Measurements from ENCODE around the gene LIG1. TPM values are rescaled to one million over a fixed set of nuclear protein-coding genes. Genes with fewer than 3 reads are reported as not detected.

The LIG1 gene
- total RNA-seq, 1 donor from 2014 or later = 4.5 TPM

GRCh38 chr19:48123907-48124651, 46.1 kb downstream of the LIG1 start:
- peak; percentile 95 for FAIRE-seq

GRCh38 chr19:48122421-48122820, 47.7 kb downstream of the LIG1 start:
- no peak overlapping the region for H3K4me3 ChIP-seq (ENCODE audit: low read depth, low read length)
- DNase-seq (ENCODE audit: low read depth) (no peak), FAIRE-seq (no peak)
- H3K27me3 ChIP-seq (ENCODE audit: control insufficient read depth, insufficient read depth, low read length) = no peaks in the 10 kb centered on the region
- H3K36me3 ChIP-seq (ENCODE audit: control insufficient read depth, insufficient read depth, low read length) = peaks cover 2% of the 10 kb centered on the region
- TF ChIP-seq CTCF (IDR thresholded peaks at IDR 0.05; ENCODE audit: insufficient read depth, low read length, severe bottlenecking) = no peak

More at GRCh38 chr19:48123907-48124651, 46.1 kb downstream of the LIG1 start:
- H3K27me3 ChIP-seq (ENCODE audit: control insufficient read depth, insufficient read depth, low read length) = no peaks in the 10 kb centered on the region
- H3K36me3 ChIP-seq (ENCODE audit: control insufficient read depth, insufficient read depth, low read length) = peaks cover 3% of the 10 kb centered on the region
- DNase-seq (ENCODE audit: low read depth) = peak; percentile 96
- TF ChIP-seq CTCF (IDR thresholded peaks at IDR 0.05; ENCODE audit: insufficient read depth, low read length, severe bottlenecking) = peak; percentile 30
- H3K4me3 ChIP-seq (ENCODE audit: low read depth, low read length) = no peak overlapping the region

- no peak for FAIRE-seq
- no peak for TF ChIP-seq CTCF (IDR thresholded peaks at IDR 0.05; ENCODE audit: insufficient read depth, low read length, severe bottlenecking)
These were observed 48.2 kb downstream of the LIG1 start for GRCh38 chr19:48121909-48122371.

GRCh38 chr19:48121066-48121465, 49.1 kb downstream of the LIG1 start:
- no peak for DNase-seq (ENCODE audit: low read depth)
- peaks cover 2% of the 10 kb centered on the region for H3K36me3 ChIP-seq (ENCODE audit: control insufficient read depth, insufficient read depth, low read length)
- H3K27me3 ChIP-seq (ENCODE audit: control insufficient read depth, insufficient read depth, low read length) = no peaks in the 10 kb centered on the region
- no peak overlapping the region for H3K4me3 ChIP-seq (ENCODE audit: low read depth, low read length)
- no peak for TF ChIP-seq CTCF (IDR thresholded peaks at IDR 0.05; ENCODE audit: insufficient read depth, low read length, severe bottlenecking)
- no peak for FAIRE-seq

More at GRCh38 chr19:48121909-48122371, 48.2 kb downstream of the LIG1 start:
- no peak overlapping the region for H3K4me3 ChIP-seq (ENCODE audit: low read depth, low read length)
- H3K27me3 ChIP-seq (ENCODE audit: control insufficient read depth, insufficient read depth, low read length) = no peaks in the 10 kb centered on the region
- peak; percentile 47 for DNase-seq (ENCODE audit: low read depth)
- H3K36me3 ChIP-seq (ENCODE audit: control insufficient read depth, insufficient read depth, low read length) = peaks cover 2% of the 10 kb centered on the region

GRCh38 chr19:48120505-48120904, 49.6 kb downstream of the LIG1 start:
- Histone ChIP-seq H3K27me3 (ENCODE audit: control insufficient read depth, insufficient read depth, low read length) (no peaks in the 10 kb centered on the region), H3K36me3 (ENCODE audit: control insufficient read depth, insufficient read depth, low read length) (peaks cover 2% of the 10 kb centered on the region), H3K4me3 (ENCODE audit: low read depth, low read length) (no peak overlapping the region)
- no peak for DNase-seq (ENCODE audit: low read depth)
- no peak for TF ChIP-seq CTCF (IDR thresholded peaks at IDR 0.05; ENCODE audit: insufficient read depth, low read length, severe bottlenecking)
- no peak for FAIRE-seq

Measured in bronchial epithelial cell (primary cell).